H4 (cell line): Measurements from ENCODE around the gene LARP6. TPM values are rescaled to one million over a fixed set of nuclear protein-coding genes. Genes with fewer than 3 reads are reported as not detected.

Source experiments
- DNase-seq: peaks from one replicate; pipeline ENCODE4 v3.0.0-alpha.2; 2015; ENCODE audit warnings: low spot score
- total RNA-seq: library from RNA; depleted of rRNA; stranded (reverse); fragments of >200 nt; shearing (Covaris generic); gene quantifications from 2 replicates; pipeline ENCODE4 v1.2.3, GENCODE V29; 2014; rRNA removed

Gene LARP6
- total RNA-seq, 1 experiment from 2014 or later: 52.9 TPM

- no peak for DNase-seq
Observed at GRCh38 chr15:70796516-70797310, 57.2 kb downstream of the LARP6 start.

GRCh38 chr15:70795311-70795665 is 58.7 kb downstream of the LARP6 start:
- peak; percentile 94 for DNase-seq

- peak; percentile 33 for DNase-seq
Observed at GRCh38 chr15:70794596-70795310, 59.2 kb downstream of the LARP6 start.

- DNase-seq: no peak
Observed at GRCh38 chr15:70793694-70794093, 60.3 kb downstream of the LARP6 start.

DNA sequence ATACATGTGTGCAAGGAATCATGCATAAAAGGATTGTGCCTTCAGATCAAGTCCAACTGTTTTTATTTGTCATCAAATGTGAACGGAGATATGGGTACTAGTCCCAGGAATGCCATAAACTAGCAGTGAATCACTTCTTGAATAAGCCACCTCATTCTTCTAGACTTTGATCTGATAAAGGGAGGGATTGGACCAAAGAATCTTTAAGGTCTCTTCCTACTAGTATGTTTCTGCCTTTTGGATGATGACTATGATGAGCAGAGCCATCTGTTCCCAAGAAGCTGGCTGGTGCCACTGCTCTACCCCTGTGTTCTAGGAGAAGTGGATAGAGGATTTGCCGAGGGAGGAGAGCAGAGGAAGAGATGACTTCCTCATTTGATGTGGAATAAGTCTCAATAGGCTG is 61.8 kb downstream of the LARP6 start:
- DNase-seq: no peak

GRCh38 chr15:70791259-70791658 is 62.7 kb downstream of the LARP6 start:
- DNase-seq: no peak

GRCh38 chr15:70789213-70789612 is 64.7 kb downstream of the LARP6 start:
- DNase-seq: no peak

- DNase-seq: no peak
Observed at GRCh38 chr15:70788114-70789049, 65.6 kb downstream of the LARP6 start.

DNA sequence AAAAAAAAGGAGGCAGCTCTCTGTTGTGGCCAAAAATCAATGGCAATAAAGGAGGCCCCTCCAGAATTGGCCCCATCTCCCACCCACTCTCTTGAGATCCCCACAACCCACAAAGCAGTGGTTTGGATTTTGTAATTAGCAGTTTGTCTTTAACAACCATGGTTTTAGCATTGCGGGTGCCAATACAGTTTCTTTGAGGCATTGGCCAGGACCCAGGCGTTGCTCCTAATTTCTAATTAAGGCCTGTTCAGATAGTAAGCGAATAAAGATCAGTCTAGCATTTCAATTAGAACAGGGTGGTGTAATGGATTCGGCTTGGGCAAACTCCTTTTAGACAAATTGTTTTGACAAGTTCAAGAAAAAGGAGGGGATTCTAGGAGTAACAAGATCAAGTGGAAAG is 67.0 kb downstream of the LARP6 start:
- DNase-seq: no peak

- no peak for DNase-seq
Observed at GRCh38 chr15:70783610-70784022, 70.3 kb downstream of the LARP6 start.

GRCh38 chr15:70783041-70783440 is 70.9 kb downstream of the LARP6 start:
- no peak for DNase-seq

GRCh38 chr15:70781236-70781635 is 72.7 kb downstream of the LARP6 start:
- DNase-seq: no peak

Other genes with a start within 250 kb of the LARP6 start
- 6.4 and 9.0 TPM in 2 replicates for gene UACA, start 90.6 kb downstream of the LARP6 start, total RNA-seq
- gene THAP10, start 38.3 kb upstream of the LARP6 start, total RNA-seq: 3.5 and 9.4 TPM in 2 replicates
- gene LRRC49, start 38.7 kb upstream of the LARP6 start, total RNA-seq: 8.5 and 13.4 TPM in 2 replicates